Left lobe of liver (tissue), 2 donors: Measurements from ENCODE around the gene GPR158. TPM values are rescaled to one million over a fixed set of nuclear protein-coding genes. Genes with fewer than 3 reads are reported as not detected.

Experiments used
- ATAC-seq: fragments of 200-7000 bp; cut with Tn5 transposase; one replicate; pipeline ENCODE4 v1.9.1; 2020; ENCODE audit warnings: mild to moderate bottlenecking, moderate library complexity
- DNase-seq: peaks from one replicate; pipeline ENCODE4 v3.0.0-alpha.2; 2020; ENCODE audit warnings: low spot score
- total RNA-seq: library from RNA; stranded (reverse); gene quantifications from one replicate; pipeline ENCODE4 v1.2.1, GENCODE V29; 2021
- donor health status: DM: no; HTN: no; CAD: no; lungs with moderate emphysema.
- donor health status: DM: no; HTN: yes; CAD: no.

Gene GPR158
- total RNA-seq, 1 donor from 2014 or later = not detected

- DNase-seq (no peak), ATAC-seq (no peak)
Measured at GRCh38 chr10:25206693-25207414, 32.1 kb downstream of the GPR158 start.

GRCh38 chr10:25209618-25210017, 34.8 kb downstream of the GPR158 start:
- ATAC-seq (peak; percentile 94), DNase-seq (no peak)

GRCh38 chr10:25210265-25210664, 35.5 kb downstream of the GPR158 start:
- DNase-seq = no peak
- ATAC-seq = no peak

GRCh38 chr10:25220156-25220555, 45.4 kb downstream of the GPR158 start:
- no peak for ATAC-seq
- no peak for DNase-seq

- ATAC-seq = no peak
- DNase-seq = no peak
Measured at GRCh38 chr10:25222085-25222660, 47.4 kb downstream of the GPR158 start.

- ATAC-seq = peak; percentile 96
- DNase-seq = peak; percentile 54
Measured at GRCh38 chr10:25226775-25227682, 52.2 kb downstream of the GPR158 start.

- ATAC-seq = no peak
- no peak for DNase-seq
Measured at GRCh38 chr10:25231751-25232150, 57.0 kb downstream of the GPR158 start.

GRCh38 chr10:25232204-25232603, 57.4 kb downstream of the GPR158 start:
- ATAC-seq (no peak), DNase-seq (no peak)

GRCh38 chr10:25245165-25245564, 70.4 kb downstream of the GPR158 start:
- no peak for ATAC-seq

GRCh38 chr10:25257646-25258045, 82.8 kb downstream of the GPR158 start:
- no peak for ATAC-seq
- DNase-seq = no peak

More at GRCh38 chr10:25245165-25245564, 70.4 kb downstream of the GPR158 start:
- DNase-seq = no peak

GRCh38 chr10:25261110-25261509, 86.3 kb downstream of the GPR158 start:
- no peak for DNase-seq

GRCh38 chr10:25261558-25261957, 86.8 kb downstream of the GPR158 start:
- ATAC-seq = no peak
- no peak for DNase-seq

More at GRCh38 chr10:25261110-25261509, 86.3 kb downstream of the GPR158 start:
- no peak for ATAC-seq

- DNase-seq = no peak
- ATAC-seq = no peak
Measured at GRCh38 chr10:25263931-25264330, 89.1 kb downstream of the GPR158 start.

GRCh38 chr10:25278180-25278579, 103.4 kb downstream of the GPR158 start:
- DNase-seq = no peak
- ATAC-seq = no peak

- ATAC-seq = no peak
- DNase-seq = no peak
Measured at GRCh38 chr10:25280076-25280475, 105.3 kb downstream of the GPR158 start.

- no peak for DNase-seq
- ATAC-seq = no peak
Measured at GRCh38 chr10:25280573-25280972, 105.8 kb downstream of the GPR158 start.

- DNase-seq = no peak
- ATAC-seq = no peak
Measured at GRCh38 chr10:25285809-25286208, 111.0 kb downstream of the GPR158 start.

GRCh38 chr10:25288181-25288580, 113.4 kb downstream of the GPR158 start:
- DNase-seq (no peak), ATAC-seq (no peak)

- DNase-seq (no peak), ATAC-seq (no peak)
Measured at GRCh38 chr10:25294032-25294926, 119.5 kb downstream of the GPR158 start.

GRCh38 chr10:25296324-25296723, 121.5 kb downstream of the GPR158 start:
- no peak for DNase-seq
- no peak for ATAC-seq

GRCh38 chr10:25297466-25297865, 122.7 kb downstream of the GPR158 start:
- no peak for DNase-seq
- ATAC-seq = no peak
